Activated naive CD4-positive, alpha-beta T cell treated with anti-CD3 and anti-CD28 coated beads, Interleukin-2, amount 50 U/mL, for 24 hours (primary cell): Measurements from ENCODE around the gene CELF4.
A peak's percentile ranks its signal among the peaks of the same experiment; 100 is the strongest.

Experiments
- H3K27ac Mint-ChIP-seq: one replicate; pipeline ENCODE4 v1.8.0; 2021; ENCODE audit warnings: mild to moderate bottlenecking, mixed read lengths
- H3K27me3 Mint-ChIP-seq: one replicate; pipeline ENCODE4 v1.8.0; 2021; ENCODE audit warnings: mixed read lengths
- H3K36me3 Mint-ChIP-seq: one replicate; pipeline ENCODE4 v1.8.0; 2021; ENCODE audit warnings: mixed read lengths
- H3K4me1 Mint-ChIP-seq: one replicate; pipeline ENCODE4 v1.8.0; 2021; ENCODE audit warnings: mixed read lengths
- H3K4me3 Mint-ChIP-seq: one replicate; pipeline ENCODE4 v1.8.0; 2021; ENCODE audit warnings: mild to moderate bottlenecking, mixed read lengths
- H3K9me3 Mint-ChIP-seq: one replicate; pipeline ENCODE4 v1.8.0; 2021; ENCODE audit warnings: mixed read lengths

The CELF4 gene

DNA sequence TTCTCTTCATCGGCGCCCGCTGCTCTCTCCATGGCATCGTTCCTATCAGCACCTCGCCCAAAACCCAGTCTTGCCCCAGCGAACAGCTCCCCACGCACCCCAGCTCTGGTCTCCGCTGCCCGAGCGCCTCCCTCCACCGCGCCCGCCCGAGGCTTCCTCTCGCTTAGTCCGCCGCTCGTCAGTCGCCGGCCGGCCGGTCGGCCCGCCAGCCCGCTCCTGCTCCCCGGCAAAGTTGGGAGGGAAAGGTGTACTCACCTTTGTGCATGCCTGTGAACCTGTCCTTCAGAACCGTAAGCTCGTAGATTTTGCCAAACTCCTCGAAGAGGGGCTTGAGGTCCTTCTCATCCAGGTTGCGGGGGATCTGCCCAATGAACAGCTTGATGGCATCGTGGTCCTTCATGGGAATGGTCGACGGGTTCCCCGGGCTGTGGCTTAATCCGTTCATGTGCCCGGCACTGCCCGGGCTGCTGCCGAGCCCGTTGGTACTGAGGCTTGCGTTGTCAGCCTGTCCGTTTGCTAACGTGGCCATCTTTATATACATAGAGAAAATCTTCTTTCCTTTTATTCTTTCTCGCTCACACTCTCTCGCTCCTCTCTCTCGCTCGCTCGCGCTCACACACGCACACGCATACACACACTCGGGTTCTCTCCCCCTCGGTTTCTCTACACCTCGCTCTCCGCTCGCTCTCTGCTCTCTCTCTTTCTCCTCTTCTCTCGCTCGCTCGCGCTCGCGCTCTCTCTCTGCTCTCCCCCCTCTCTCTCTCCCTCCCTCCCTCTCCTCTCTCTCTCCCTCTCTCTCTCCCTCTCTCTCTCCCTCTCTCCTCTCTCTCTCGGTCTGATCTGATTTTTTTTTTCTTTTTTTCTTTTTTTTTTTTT is at the start of gene CELF4:
TSS of gene CELF4 (minus strand) at position 698 of the 876 bp plus-strand sequence.
- Mint-ChIP-seq H3K27ac (no peak within 1 kb of the TSS), H3K4me1 (peaks cover 20% of the 10 kb centered on the region), H3K27me3 (peaks cover 58% of the 10 kb centered on the region), H3K4me3 (peak within 1 kb of the TSS; percentile 71), H3K36me3 (no peaks in the 10 kb centered on the region), H3K9me3 (no peaks in the 10 kb centered on the region)

DNA sequence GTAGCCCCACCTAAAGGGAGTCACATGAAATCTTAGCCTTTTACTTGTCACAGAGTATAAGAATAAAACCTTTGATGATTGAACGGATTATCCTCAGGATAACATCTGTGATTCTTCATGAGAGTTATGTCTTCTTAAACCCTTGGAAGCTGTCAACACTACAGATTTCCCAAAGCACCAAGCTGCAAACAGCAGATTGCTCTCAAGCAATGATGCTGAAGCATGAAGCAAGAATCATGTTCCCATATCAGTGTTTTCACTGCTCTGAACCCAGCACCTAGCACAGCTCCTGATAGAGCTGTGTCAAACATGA is 47.6 kb upstream of the CELF4 start:
- Mint-ChIP-seq H3K9me3 (no peaks in the 10 kb centered on the region), H3K27ac (no peak overlapping the region), H3K4me3 (no peak overlapping the region), H3K27me3 (peaks cover 2% of the 10 kb centered on the region), H3K36me3 (no peaks in the 10 kb centered on the region), H3K4me1 (no peaks in the 10 kb centered on the region)

DNA sequence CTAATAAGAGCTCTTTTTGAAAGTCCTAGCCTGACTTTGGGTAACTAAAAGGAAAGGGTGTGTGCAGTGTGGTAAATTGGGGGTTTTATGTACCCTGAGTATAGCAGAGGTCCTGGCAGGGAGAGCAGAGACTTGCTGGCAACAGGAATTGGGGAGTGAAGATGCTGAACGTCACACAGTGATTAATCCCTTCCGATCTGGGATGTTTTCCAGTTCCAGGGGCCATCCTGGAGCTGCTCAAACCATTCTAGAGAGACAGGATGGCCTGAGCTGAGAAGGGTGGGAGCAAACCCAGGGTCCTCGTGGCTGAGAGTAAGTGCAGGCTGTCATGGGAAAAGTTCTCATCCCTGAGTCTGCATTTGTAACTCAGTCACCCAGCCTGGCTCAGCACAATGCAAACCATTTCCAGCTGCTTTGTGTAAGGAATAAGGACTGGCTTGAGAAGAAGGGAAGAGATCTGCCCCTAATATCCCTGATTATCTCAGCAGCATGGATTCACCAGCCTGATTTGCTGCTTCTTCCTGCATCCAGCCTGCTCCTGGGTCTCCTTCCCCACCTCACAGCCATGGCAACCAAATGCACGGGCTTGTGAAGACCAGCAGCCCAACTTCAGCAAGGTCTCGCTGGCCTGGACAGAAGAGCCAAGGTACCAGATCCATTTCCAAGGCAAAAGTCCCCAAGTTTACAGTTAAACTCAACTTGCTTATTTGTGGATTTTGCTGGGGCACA is 47.1 kb upstream of the CELF4 start:
- Mint-ChIP-seq H3K36me3 (no peaks in the 10 kb centered on the region), H3K9me3 (no peaks in the 10 kb centered on the region), H3K4me3 (no peak overlapping the region), H3K27me3 (peaks cover 2% of the 10 kb centered on the region), H3K27ac (no peak overlapping the region), H3K4me1 (no peaks in the 10 kb centered on the region)

DNA sequence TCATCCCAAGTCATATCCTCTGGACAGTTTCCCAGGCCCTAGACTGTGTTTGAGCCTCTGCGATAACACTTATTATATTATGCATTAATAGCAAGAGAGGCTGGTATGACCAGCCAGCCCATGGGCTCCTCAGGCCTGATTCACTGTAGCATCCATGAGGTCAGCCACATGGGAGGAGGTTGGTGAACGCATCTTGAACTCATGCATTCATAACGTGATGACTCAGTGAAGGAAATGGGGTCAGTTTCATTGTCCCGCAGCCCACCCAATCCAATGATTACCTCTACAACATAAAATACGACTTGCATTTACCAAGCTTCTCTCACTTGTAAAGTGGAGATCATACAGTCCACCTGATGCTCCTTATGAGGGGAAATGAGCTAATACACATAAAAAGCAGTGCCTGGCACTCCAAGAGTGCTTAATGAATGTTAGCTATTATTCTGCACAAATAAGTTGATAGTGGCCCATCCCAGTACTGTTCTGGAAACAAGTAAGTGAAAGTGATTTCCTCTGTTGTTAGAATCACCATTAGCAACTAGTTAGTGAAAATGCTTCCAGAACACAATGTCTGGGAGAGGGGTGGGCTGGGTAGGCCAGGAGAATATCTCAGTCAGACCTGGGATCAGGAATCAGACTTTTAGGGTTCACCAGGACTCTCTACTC is 46.1 kb upstream of the CELF4 start:
- Mint-ChIP-seq H3K27ac (no peak overlapping the region), H3K9me3 (no peaks in the 10 kb centered on the region), H3K27me3 (peaks cover 2% of the 10 kb centered on the region), H3K4me3 (no peak overlapping the region), H3K4me1 (no peaks in the 10 kb centered on the region), H3K36me3 (no peaks in the 10 kb centered on the region)

DNA sequence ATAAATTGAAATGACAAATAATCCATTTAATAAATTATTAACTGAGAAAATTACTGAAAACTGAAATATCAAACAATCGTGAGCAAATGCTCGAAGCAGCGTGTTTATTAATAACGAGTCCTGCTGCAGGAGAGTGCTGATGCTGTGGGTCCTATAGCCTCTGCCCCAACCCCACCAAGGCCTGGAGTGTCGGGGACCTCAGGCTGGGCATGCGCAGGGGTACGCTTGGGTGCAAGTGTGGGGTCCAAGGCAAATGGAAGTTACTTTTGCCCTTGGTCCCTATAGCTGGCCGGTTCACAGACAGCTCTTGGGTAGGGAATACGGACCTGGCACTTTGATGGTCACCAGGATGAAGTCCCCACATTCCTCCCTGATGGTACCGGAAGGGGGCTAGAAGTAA is 43.3 kb upstream of the CELF4 start:
- Mint-ChIP-seq H3K4me1 (no peaks in the 10 kb centered on the region), H3K4me3 (no peak overlapping the region), H3K27me3 (peaks cover 2% of the 10 kb centered on the region), H3K9me3 (peaks cover 5% of the 10 kb centered on the region), H3K27ac (no peak overlapping the region), H3K36me3 (no peaks in the 10 kb centered on the region)

DNA sequence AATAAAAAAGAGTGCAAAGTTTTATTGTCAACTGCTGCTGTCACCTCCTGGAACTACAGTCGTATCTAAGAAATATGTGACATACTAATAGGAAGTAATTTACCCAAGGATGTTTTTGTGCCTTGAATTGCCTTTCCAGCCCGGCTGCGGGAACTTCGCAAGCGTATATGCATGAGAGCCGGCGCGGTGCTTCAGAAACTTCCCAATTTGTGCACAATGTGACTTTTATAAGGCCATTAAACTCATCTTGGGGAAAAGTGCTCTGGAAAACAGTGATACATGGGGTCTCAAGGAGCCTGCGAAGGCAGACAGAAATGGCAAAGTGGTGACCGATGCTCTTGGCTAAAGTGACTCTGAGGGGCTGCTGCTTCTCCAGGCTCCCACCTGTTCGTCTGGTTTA is 41.7 kb upstream of the CELF4 start:
- Mint-ChIP-seq H3K27me3 (peaks cover 2% of the 10 kb centered on the region), H3K9me3 (peaks cover 8% of the 10 kb centered on the region), H3K4me1 (no peaks in the 10 kb centered on the region), H3K4me3 (no peak overlapping the region), H3K27ac (no peak overlapping the region), H3K36me3 (no peaks in the 10 kb centered on the region)

DNA sequence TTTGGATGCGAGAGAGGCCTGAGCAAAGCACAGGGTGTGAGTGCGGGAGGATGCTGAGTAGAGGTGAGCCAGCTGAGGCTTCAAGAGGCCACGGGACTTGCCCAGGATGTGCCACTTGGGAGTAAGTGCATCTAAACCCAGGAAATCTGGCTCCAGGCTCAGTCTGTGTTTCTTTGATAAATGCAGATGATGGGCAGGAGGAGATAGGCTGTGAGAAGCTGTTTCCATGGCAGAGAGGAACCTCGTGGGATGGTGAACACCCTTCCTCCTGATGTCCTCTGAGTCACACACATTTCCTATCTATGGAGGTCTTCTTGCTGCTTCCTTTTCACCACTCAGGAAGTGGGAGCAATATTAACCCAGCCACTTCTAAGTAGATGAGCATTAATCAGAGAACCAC is 38.4 kb upstream of the CELF4 start:
- Mint-ChIP-seq H3K4me3 (no peak overlapping the region), H3K9me3 (peaks cover 14% of the 10 kb centered on the region), H3K4me1 (no peaks in the 10 kb centered on the region), H3K27me3 (peaks cover 2% of the 10 kb centered on the region), H3K27ac (no peak overlapping the region), H3K36me3 (no peaks in the 10 kb centered on the region)

DNA sequence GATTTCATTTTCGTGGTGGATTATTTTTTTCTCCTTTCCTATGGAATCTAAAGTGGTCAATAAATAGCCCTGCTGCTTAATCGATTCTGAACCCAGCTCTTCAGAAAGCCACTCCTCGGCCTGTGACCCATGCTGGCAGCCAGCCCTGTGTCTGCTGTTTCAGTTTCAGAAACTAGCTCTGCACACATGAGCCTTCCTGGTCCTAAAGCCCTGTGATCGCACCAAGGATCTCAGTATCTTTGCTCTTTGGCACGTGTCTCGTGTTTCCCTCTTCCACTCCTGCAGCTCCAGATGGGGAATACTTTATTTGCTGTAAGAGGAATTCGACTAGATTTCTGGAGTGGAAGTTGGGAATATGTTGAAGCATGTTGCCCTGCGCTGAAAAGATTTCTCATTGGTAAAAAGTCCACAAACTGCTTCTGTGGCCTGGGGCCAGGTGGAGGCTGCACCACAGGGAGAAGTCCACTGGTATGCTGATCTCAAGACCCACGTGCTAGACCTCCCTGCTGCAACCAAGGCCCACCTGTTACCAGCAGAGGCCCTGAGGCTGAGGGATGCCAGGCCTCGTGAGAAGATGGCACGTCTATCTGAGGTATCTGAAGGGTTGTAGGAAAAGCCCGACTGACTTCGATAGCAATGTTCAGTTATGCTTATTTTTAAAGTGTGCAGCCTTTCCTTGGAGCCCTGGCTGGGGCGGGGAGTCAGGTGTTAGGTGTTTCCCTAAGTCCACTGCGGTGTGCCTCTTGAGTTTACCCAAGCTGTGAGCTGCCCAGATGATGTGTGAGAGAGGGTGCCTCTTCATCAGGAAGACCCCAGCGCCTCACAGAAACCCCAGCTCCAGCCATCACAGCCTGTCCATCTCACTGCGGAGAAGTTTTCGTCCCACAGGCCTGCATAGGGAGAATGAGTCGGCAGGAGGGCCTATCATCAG is 33.6 kb upstream of the CELF4 start:
- Mint-ChIP-seq H3K4me3 (no peak overlapping the region), H3K27ac (no peak overlapping the region), H3K36me3 (no peaks in the 10 kb centered on the region), H3K9me3 (peaks cover 15% of the 10 kb centered on the region), H3K4me1 (no peaks in the 10 kb centered on the region), H3K27me3 (peaks cover 2% of the 10 kb centered on the region)

DNA sequence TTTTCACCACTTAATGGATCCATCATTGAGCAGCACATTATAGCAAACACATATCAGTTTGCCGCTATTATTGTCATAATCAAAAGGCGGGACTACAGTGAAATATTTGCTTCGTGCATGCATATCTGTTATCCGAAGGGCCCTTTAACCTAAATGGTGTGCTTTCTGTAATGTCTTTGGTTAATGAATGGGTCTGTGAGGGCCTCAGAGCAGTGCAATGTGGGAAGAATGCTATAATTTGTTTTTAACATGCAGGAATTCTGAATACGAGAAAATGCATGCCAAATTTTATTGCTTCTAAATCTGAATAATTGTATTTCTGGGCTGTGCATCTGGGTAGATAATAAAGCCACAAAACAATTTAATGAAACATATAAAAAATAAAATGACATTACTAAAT is 32.8 kb upstream of the CELF4 start:
- no peak overlapping the region for H3K27ac Mint-ChIP-seq

DNA sequence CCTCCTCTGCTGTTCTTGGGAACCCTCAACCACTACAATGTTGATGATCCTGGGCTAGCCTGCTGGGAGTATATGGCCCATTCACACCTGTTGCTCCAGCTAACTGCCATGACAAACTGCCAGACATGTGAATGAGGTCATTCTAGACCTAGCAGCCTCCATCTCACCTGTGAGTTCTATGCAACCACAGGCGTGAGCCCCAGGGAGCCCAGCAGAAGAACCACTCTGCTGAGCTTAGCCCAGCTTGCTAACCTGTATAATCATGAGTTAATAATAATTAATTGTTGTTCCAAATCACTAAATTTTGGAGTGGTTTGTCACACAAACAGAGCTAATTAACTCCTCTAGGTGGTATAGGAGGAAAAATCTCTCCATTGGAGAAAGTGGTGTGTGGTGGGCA is 24.7 kb upstream of the CELF4 start:
- Mint-ChIP-seq H3K36me3 (no peaks in the 10 kb centered on the region), H3K27ac (no peak overlapping the region), H3K27me3 (no peaks in the 10 kb centered on the region)

More for the DNA sequence above, 32.8 kb upstream of the CELF4 start:
- Mint-ChIP-seq H3K9me3 (peaks cover 15% of the 10 kb centered on the region), H3K36me3 (no peaks in the 10 kb centered on the region), H3K27me3 (peaks cover 2% of the 10 kb centered on the region), H3K4me3 (no peak overlapping the region), H3K4me1 (no peaks in the 10 kb centered on the region)

DNA sequence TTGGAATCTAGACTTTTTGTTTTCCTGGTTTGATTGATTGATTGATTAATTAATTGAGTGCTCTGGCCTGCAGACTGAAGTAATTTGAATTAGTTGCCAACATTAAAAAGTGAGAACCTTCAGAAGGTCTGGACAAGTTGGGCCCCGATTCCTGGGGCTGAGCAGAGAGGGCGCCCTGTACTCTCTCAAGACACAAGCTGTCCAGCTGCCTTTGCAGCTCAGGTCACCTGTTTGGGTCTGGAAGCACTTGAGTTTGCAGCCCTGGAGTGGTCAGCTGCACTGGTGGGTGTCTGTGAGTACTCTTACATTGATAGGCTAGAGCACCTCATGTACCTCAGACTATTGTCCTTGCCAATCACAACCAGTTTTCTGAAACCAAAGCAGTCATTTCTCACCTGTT is 22.7 kb upstream of the CELF4 start:
- no peak overlapping the region for H3K4me3 Mint-ChIP-seq
- H3K9me3 Mint-ChIP-seq: peaks cover 4% of the 10 kb centered on the region
- H3K27ac Mint-ChIP-seq: no peak overlapping the region

More for the DNA sequence above, 24.7 kb upstream of the CELF4 start:
- no peaks in the 10 kb centered on the region for H3K4me1 Mint-ChIP-seq
- H3K9me3 Mint-ChIP-seq: no peaks in the 10 kb centered on the region
- no peak overlapping the region for H3K4me3 Mint-ChIP-seq

DNA sequence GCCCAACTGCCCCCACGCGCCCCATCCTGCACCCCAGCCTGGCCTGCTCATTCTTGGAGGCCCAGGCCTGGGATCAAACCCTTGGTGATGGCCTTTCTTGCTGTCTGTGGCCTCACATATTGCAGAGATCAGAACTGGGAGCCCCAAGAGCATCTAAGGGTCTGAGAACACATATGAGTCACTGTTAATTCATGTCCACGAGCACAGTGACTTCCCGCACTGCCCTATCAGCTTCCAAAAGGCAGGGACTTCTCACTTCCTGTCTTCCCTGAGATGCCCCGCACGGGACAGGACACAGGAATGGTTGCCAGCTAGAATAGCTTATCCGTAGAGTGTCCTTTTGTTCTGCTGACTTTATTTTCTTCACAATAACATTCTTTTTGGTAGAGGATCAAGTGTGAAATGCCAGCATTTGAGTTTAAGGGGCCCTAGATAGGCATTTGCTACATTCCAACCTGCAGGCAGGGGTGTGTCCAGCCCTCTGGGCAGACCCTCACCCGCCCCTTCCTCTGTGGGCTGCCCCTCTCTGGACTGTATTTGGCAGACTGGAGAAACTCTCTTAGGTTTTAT is 21.1 kb upstream of the CELF4 start:
- H3K36me3 Mint-ChIP-seq: no peaks in the 10 kb centered on the region
- no peaks in the 10 kb centered on the region for H3K4me1 Mint-ChIP-seq
- H3K27me3 Mint-ChIP-seq: no peaks in the 10 kb centered on the region
- H3K27ac Mint-ChIP-seq: no peak overlapping the region
- peaks cover 4% of the 10 kb centered on the region for H3K9me3 Mint-ChIP-seq
- H3K4me3 Mint-ChIP-seq: no peak overlapping the region

More for the DNA sequence above, 22.7 kb upstream of the CELF4 start:
- H3K4me1 Mint-ChIP-seq: no peaks in the 10 kb centered on the region
- H3K36me3 Mint-ChIP-seq: no peaks in the 10 kb centered on the region
- no peaks in the 10 kb centered on the region for H3K27me3 Mint-ChIP-seq

DNA sequence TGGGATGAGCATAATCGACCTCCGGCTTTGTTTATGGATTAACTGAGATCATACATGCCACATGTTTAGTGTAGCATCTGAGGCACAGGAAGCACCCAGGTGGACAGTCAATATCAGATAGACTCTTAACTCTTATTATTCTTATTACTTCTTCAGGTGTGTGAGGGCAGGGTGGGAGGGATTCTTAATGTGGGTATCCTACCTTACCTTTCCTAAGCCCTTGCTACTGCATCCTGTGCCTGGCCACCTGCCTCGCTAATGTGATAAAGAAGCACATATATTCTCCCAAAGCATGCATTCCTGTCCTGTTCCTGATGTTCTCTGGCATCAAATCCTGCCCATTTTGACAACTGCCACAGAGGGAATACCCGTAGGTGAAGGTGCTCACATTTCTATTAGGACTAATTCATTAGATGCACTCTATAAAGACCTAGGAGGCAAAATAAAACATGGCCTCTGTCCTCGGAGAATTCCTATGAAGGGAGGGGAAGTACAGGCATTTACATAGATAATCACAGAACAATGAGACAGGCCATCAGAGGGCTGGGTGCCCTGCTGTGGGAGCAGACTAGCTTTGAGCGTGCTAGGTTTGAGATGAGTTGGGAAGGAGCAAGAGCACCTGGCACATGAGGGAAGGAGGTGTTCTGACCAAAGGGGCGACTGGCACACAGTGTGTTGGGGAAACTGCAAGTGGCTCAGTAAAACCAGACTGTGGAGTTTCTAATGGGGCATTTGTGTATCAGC is 19.5 kb upstream of the CELF4 start:
- Mint-ChIP-seq H3K9me3 (peaks cover 4% of the 10 kb centered on the region), H3K4me3 (no peak overlapping the region), H3K27ac (no peak overlapping the region), H3K4me1 (no peaks in the 10 kb centered on the region), H3K36me3 (no peaks in the 10 kb centered on the region), H3K27me3 (peaks cover 2% of the 10 kb centered on the region)

DNA sequence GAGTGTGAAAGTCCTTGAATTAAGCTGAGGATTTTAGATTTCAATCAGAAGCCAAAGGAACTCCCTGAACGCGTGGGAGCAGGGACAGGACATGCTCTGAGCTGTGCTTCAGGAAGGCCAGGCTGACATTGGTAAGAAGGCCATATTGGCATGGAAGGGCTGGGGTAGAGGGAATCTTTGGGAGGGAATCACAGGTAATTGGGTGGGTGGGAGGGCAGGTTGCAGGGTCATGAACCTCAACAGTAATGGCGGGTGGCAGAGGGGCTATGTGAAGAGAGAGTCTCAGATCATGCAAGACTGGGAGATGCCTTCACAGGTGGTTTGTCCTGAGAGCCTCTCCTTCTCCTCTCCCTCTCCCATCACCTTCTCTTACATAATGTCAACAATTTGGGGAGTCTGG is 18.6 kb upstream of the CELF4 start:
- Mint-ChIP-seq H3K9me3 (peaks cover 4% of the 10 kb centered on the region), H3K4me1 (no peaks in the 10 kb centered on the region), H3K27me3 (peaks cover 2% of the 10 kb centered on the region), H3K27ac (no peak overlapping the region), H3K36me3 (no peaks in the 10 kb centered on the region), H3K4me3 (no peak overlapping the region)
